H1 (cell line): ENCODE measurements around the gene SYNGR3. TPM values are rescaled to one million over a fixed set of nuclear protein-coding genes. Genes with fewer than 3 reads are reported as not detected.

Source experiments
- CTCF ChIA-PET: fragments of 300-600 bp; sonication (Branson Sonifier 250); formaldehyde crosslinking; loops from one replicate; lab custom pipeline; 2021; ENCODE audit not compliant: partially characterized antibody; lab: Charles Lee
- POLR2A ChIA-PET: fragments of 300-600 bp; sonication (Branson Sonifier 250); formaldehyde crosslinking; loops from one replicate; lab custom pipeline; 2021; ENCODE audit warnings: inconsistent platforms; ENCODE audit not compliant: partially characterized antibody; lab: Charles Lee
- DNase-seq, 2 experiments: peaks; one replicate each; pipeline versions ENCODE4 v3.0.0 to v3.0.0-alpha.2; 2010 to 2022; ENCODE audit warnings: low spot score in 2 of 2, low read depth in 1 of 2, mixed read lengths in 1 of 2
- FAIRE-seq: peaks from 2 replicates; lab custom pipeline; 2011; peaks lifted over from hg19 to GRCh38; lab: Jason Lieb, UNC
- H2AFZ ChIP-seq: 2 replicates; pipeline ENCODE4 v1.8.1; 2012; ENCODE audit warnings: low read length, inconsistent platforms
- H2AK5ac ChIP-seq: 2 replicates; pipeline ENCODE4 v1.6.1; 2013; ENCODE audit warnings: low read depth, low read length
- H2BK120ac ChIP-seq: replicated peaks from 2 replicates; pipeline ENCODE3; 2013; ENCODE audit warnings: low read depth, low read length, inconsistent platforms
- H2BK12ac ChIP-seq: 2 replicates; pipeline ENCODE4 v1.6.1; 2013; ENCODE audit warnings: low read depth, low read length
- H2BK15ac ChIP-seq: 2 replicates; pipeline ENCODE4 v1.6.1; 2013; ENCODE audit warnings: low read length
- H2BK20ac ChIP-seq: 2 replicates; pipeline ENCODE4 v1.6.1; 2013; ENCODE audit warnings: low read length
- H2BK5ac ChIP-seq: 2 replicates; pipeline ENCODE4 v1.6.1; 2013; ENCODE audit warnings: low read depth, low read length
- H3K14ac ChIP-seq: 2 replicates; pipeline ENCODE4 v1.6.1; 2013; ENCODE audit warnings: inconsistent platforms; ENCODE audit not compliant: insufficient read length
- H3K18ac ChIP-seq: 2 replicates; pipeline ENCODE4 v1.6.1; 2013; ENCODE audit warnings: low read length; ENCODE audit errors: extremely low read depth
- H3K23ac ChIP-seq: 2 replicates; pipeline ENCODE4 v1.6.1; 2013; ENCODE audit warnings: inconsistent platforms; ENCODE audit not compliant: insufficient read length
- H3K23me2 ChIP-seq: 2 replicates; pipeline ENCODE4 v1.6.1; 2013; ENCODE audit warnings: low read depth, low read length
- H3K27ac ChIP-seq: 2 replicates; pipeline ENCODE4 v1.6.1; 2011; ENCODE audit warnings: low read depth, low read length, inconsistent platforms
- H3K27me3 ChIP-seq, 4 experiments: replicated peaks in 1 of 4; 1 replicate in 1 of 4; 2 replicates in 3 of 4; pipeline versions ENCODE4 v1.6.1 to v1.8.1; 2011 to 2013; ENCODE audit warnings: low read length in 3 of 4, mild to moderate bottlenecking in 3 of 4, inconsistent platforms in 2 of 4, mixed read lengths in 2 of 4, moderate library complexity in 1 of 4; ENCODE audit not compliant: control insufficient read depth in 3 of 4, insufficient read depth in 3 of 4; ENCODE audit errors: extremely low read depth in 1 of 4
- H3K36me3 ChIP-seq, 4 experiments: 2 replicates each; pipeline versions ENCODE4 v1.6.1 to v1.8.1; 2011 to 2013; ENCODE audit warnings: mild to moderate bottlenecking in 4 of 4, low read length in 3 of 4, moderate library complexity in 2 of 4, control low read depth in 1 of 4, inconsistent platforms in 1 of 4; ENCODE audit not compliant: insufficient read depth in 4 of 4, control insufficient read depth in 2 of 4
- H3K4ac ChIP-seq: replicated peaks from 2 replicates; pipeline ENCODE3; 2013; ENCODE audit warnings: low read length, low read depth, mixed read lengths, inconsistent platforms; ENCODE audit not compliant: insufficient read length
- H3K4me1 ChIP-seq, 4 experiments: replicated peaks in 1 of 4; 1 replicate in 1 of 4; 2 replicates in 3 of 4; pipeline versions ENCODE4 v1.6.1 to v1.8.1; 2011 to 2013; ENCODE audit warnings: low read length in 3 of 4, inconsistent platforms in 2 of 4, mixed read lengths in 1 of 4; ENCODE audit not compliant: insufficient read depth in 4 of 4, control insufficient read depth in 3 of 4
- H3K4me2 ChIP-seq, 2 experiments: 2 replicates each; pipeline versions ENCODE4 v1.6.1 to v1.8.1; 2011 to 2013; ENCODE audit warnings: low read depth in 2 of 2, low read length in 2 of 2, control low read depth in 1 of 2, inconsistent platforms in 1 of 2, mild to moderate bottlenecking in 1 of 2; ENCODE audit not compliant: insufficient read depth in 1 of 2
- H3K4me3 ChIP-seq, 4 experiments: fragments of 200-600, 300-600 bp in 1 of 4; sonication (generic), shearing (Covaris generic), sonication (Bioruptor Twin) in 1 of 4; 2 replicates each; pipeline versions ENCODE4 v1.5.1 to v1.8.1; 2011 to 2016; ENCODE audit warnings: low read length in 4 of 4, low read depth in 3 of 4, control low read depth in 2 of 4, inconsistent platforms in 2 of 4, mild to moderate bottlenecking in 2 of 4, mixed read lengths in 1 of 4, moderate library complexity in 1 of 4; ENCODE audit not compliant: insufficient read depth in 2 of 4; ENCODE audit errors: extremely low read depth in 1 of 4
- H3K56ac ChIP-seq: replicated peaks from 2 replicates; pipeline ENCODE3; 2013; ENCODE audit warnings: low read depth, mild to moderate bottlenecking, mixed read lengths, low read length, inconsistent platforms; ENCODE audit not compliant: insufficient read length
- H3K79me1 ChIP-seq: 2 replicates; pipeline ENCODE4 v1.6.1; 2013; ENCODE audit warnings: low read depth, low read length, control low read depth
- H3K79me2 ChIP-seq, 2 experiments: 2 replicates each; pipeline versions ENCODE4 v1.6.1 to v1.8.1; 2012 to 2013; ENCODE audit warnings: low read length in 2 of 2, mild to moderate bottlenecking in 2 of 2, inconsistent platforms in 1 of 2; ENCODE audit not compliant: insufficient read depth in 2 of 2, control insufficient read depth in 1 of 2
- H3K9ac ChIP-seq, 4 experiments: replicated peaks in 1 of 4; 1 replicate in 1 of 4; 2 replicates in 3 of 4; pipeline versions ENCODE4 v1.6.1 to v1.8.1; 2011 to 2013; ENCODE audit warnings: low read depth in 3 of 4, low read length in 3 of 4, control low read depth in 2 of 4, mild to moderate bottlenecking in 2 of 4, moderate library complexity in 2 of 4, inconsistent platforms in 1 of 4; ENCODE audit errors: extremely low read depth in 1 of 4
- H3K9me3 ChIP-seq, 2 experiments: 2 replicates each; pipeline versions ENCODE4 v1.6.1 to v1.8.1; 2012 to 2013; ENCODE audit warnings: mild to moderate bottlenecking in 2 of 2, moderate library complexity in 2 of 2, control low read depth in 1 of 2, inconsistent platforms in 1 of 2, low read depth in 1 of 2, low read length in 1 of 2, mixed read lengths in 1 of 2; ENCODE audit not compliant: insufficient read depth in 2 of 2
- H4K20me1 ChIP-seq, 2 experiments: replicated peaks in 1 of 2; 2 replicates each; pipeline versions ENCODE3 to v1.8.1; 2011 to 2013; ENCODE audit warnings: inconsistent platforms in 2 of 2, low read length in 2 of 2, mild to moderate bottlenecking in 1 of 2; ENCODE audit not compliant: insufficient read depth in 2 of 2, control insufficient read depth in 1 of 2
- H4K5ac ChIP-seq: 2 replicates; pipeline ENCODE4 v1.6.1; 2013; ENCODE audit warnings: low read length, low read depth, mixed read lengths, inconsistent platforms; ENCODE audit not compliant: insufficient read length
- H4K8ac ChIP-seq: 2 replicates; pipeline ENCODE4 v1.8.0; 2013; ENCODE audit warnings: mild to moderate bottlenecking, moderate library complexity, low read length, inconsistent platforms; ENCODE audit not compliant: insufficient read depth; ENCODE audit errors: extremely low read depth
- H4K91ac ChIP-seq: replicated peaks from 2 replicates; pipeline ENCODE3; 2013; ENCODE audit warnings: low read length, mixed read lengths, inconsistent platforms; ENCODE audit not compliant: insufficient read length
- RXRA ChIP-seq: IDR thresholded peaks from 2 replicates; pipeline ENCODE4 v1.6.1; 2011; ENCODE audit warnings: low read depth, mild to moderate bottlenecking, low read length, moderate library complexity; ENCODE audit not compliant: insufficient read depth
- WGBS, 2 experiments: shearing (Covaris generic) in 1 of 2; methylation state at CpG; one replicate each; pipeline versions ENCODE4 v1.1.6 to v1.1.7; 2013 to 2015; ENCODE audit warnings: low lambda C conversion rate in 2 of 2, mixed read lengths in 2 of 2, inconsistent platforms in 1 of 2, low coverage in 1 of 2, missing lambda C conversion rate in 1 of 2; ENCODE audit not compliant: insufficient replicate concordance in 2 of 2, insufficient coverage in 1 of 2, insufficient read length in 1 of 2; ENCODE audit errors: extremely low coverage in 1 of 2, missing lambda C conversion rate in 1 of 2; 5-methylcytosine and 5-hydroxymethylcytosine counted together
- polyA plus RNA-seq, 7 experiments: library from polyadenylated mRNA; depleted of rRNA in 3 of 7; stranded (reverse) in 5 of 7; unstranded in 2 of 7; fragments of >200 nt in 5 of 7; fragments of 200-250 nt in 2 of 7; gene quantifications; 1 replicate in 5 of 7; 2 replicates in 1 of 7; 4 replicates in 1 of 7; pipeline versions ENCODE4 v1.2.1 to v1.2.3, GENCODE V29; 2011 to 2013; ENCODE audit warnings: missing spikeins in 2 of 7, mixed read lengths in 2 of 7
- total RNA-seq: library from RNA; stranded (reverse); fragmentation: NEBNext Ultra II Directional; extraction: Animal tissue kit (Norgen Biotek cat#: 25700); gene quantifications from 2 replicates; pipeline ENCODE4 v1.2.1, GENCODE V29; 2021
- TF ChIP-seq, protein P1 (sequence below), 3 experiments: IDR thresholded peaks; 1 replicate in 2 of 3; 2 replicates in 1 of 3; pipeline versions ENCODE4 v1.5.1 to v1.6.1; 2011; ENCODE audit warnings: low read length in 3 of 3, mild to moderate bottlenecking in 3 of 3, inconsistent platforms in 2 of 3, low read depth in 1 of 3, moderate library complexity in 1 of 3; ENCODE audit not compliant: insufficient read depth in 1 of 3; ENCODE audit errors: control extremely low read depth in 1 of 3

The SYNGR3 gene
- total and polyA plus RNA-seq, 2 of the 8 experiments (the other 6 are each of a cell fraction or from before 2014, with no cell fraction given), result 36.2 to 49.9 TPM

DNA sequence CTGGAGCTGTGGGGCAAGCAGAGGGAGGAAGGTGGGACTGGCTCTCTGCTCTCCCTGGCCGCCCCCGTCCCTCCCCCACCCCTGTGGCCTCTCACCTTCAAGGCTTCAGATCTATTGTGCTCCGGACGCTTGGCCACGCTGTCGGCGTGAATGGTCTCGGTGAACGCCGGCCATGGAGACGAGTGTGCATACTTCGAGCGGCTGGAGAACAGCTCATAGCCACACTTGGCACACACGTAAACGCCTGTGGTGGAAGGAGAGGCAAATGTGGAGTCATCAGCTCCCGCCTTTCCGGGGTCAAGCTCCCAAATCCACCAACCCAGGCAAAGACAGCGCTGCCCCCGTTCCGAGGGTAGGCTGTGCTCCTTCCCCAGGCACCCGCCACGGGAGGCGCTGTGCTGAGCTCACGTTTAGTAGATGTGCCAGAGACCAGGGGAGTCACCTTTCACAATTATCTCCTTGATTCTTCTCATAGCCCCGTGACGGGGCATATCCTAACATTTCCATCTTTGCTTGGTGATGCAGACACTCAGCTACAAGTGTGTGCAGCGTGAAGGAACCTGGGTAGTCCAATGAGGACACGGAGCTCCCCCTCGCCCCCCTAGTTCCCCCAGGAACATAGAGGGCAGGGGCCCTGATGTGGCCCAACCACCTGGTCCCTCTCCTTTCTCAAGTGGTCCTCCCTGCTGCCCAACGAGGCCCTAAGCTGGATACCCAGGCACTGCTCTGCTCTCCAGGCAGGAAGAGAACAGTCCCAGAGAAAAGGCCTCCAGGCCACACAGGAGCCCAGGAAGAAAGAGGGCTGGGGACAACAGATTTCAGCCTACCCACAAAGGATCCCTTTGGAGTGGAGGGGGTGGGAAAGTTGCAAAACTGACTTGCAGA is 48.4 kb upstream of the SYNGR3 start:
- Histone ChIP-seq H3K9me3 (no peaks in the 10 kb centered on the region), H3K27ac (no peak overlapping the region), H2BK20ac (no peak overlapping the region), H4K91ac (no peak overlapping the region), H3K4me3 (no peak overlapping the region; a peak in 1 of 8 replicates), H4K20me1 (peaks cover 0 to 4% of the 10 kb centered on the region in 2 experiments), H3K56ac (no peak overlapping the region), H3K9ac (no peak overlapping the region), H2BK15ac (no peak overlapping the region), H3K27me3 (peaks cover 0 to 2% (median 0%) of the 10 kb centered on the region in 4 experiments; a peak in 1 of 7 replicates), H3K4ac (no peak overlapping the region), H2BK5ac (no peak overlapping the region), H4K8ac (peak overlapping the region; percentile 36), H2BK12ac (no peak overlapping the region), H3K36me3 (peaks cover 4 to 12% (median 8%) of the 10 kb centered on the region in 4 experiments; a peak in 5 of 8 replicates), H2AFZ (no peak overlapping the region), H2BK120ac (no peak overlapping the region), H3K14ac (no peak overlapping the region), H3K79me2 (no peaks in the 10 kb centered on the region), H3K4me1 (peaks cover 0 to 9% (median 6%) of the 10 kb centered on the region in 4 experiments; a peak in 5 of 7 replicates), H3K79me1 (no peaks in the 10 kb centered on the region), H3K23me2 (peaks cover 6% of the 10 kb centered on the region; the same call in 1 of the 2 replicates), H2AK5ac (no peak overlapping the region), H3K18ac (no peak overlapping the region), H3K4me2 (peak overlapping the region; percentile 71 to 89; a peak in 3 of 4 replicates), H3K23ac (no peak overlapping the region), H4K5ac (no peak overlapping the region)
- no peak for TF ChIP-seq RXRA
- TF ChIP-seq, protein P1, sequence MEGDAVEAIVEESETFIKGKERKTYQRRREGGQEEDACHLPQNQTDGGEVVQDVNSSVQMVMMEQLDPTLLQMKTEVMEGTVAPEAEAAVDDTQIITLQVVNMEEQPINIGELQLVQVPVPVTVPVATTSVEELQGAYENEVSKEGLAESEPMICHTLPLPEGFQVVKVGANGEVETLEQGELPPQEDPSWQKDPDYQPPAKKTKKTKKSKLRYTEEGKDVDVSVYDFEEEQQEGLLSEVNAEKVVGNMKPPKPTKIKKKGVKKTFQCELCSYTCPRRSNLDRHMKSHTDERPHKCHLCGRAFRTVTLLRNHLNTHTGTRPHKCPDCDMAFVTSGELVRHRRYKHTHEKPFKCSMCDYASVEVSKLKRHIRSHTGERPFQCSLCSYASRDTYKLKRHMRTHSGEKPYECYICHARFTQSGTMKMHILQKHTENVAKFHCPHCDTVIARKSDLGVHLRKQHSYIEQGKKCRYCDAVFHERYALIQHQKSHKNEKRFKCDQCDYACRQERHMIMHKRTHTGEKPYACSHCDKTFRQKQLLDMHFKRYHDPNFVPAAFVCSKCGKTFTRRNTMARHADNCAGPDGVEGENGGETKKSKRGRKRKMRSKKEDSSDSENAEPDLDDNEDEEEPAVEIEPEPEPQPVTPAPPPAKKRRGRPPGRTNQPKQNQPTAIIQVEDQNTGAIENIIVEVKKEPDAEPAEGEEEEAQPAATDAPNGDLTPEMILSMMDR (IDR thresholded peaks at IDR 0.05; ENCODE audit: control extremely low read depth in 1 of 3, insufficient read depth in 1 of 3, low read depth in 1 of 3, low read length in 3 of 3), result peak; percentile 36 to 66 (median 53)
- WGBS, 2 experiments, result 84% methylated on average over 28 of the region's 30 CpGs; no CpG with 5 or more reads in 1 of the 2 experiments
- no peak for DNase-seq
- CTCF ChIA-PET, result interaction anchor here (0.6 to 6.3 kb wide), 19 partner anchors 10 to 812 kb away, joined by 3 to 62 read pairs (median 5); partner anchors contain the start of genes MEIOB and RPL3L
- FAIRE-seq, result no peak
- POLR2A ChIA-PET, result interaction anchor here (0.8 to 11.7 kb wide), 7 partner anchors 9 to 49 kb away, joined by 3 to 336 read pairs (median 3); partner anchors contain the start of genes GFER, NDUFB10, RNF151 and RPL3L
